AG09309 (cell line): ENCODE data around the gene RPGRIP1.

Experiments used
- DNase-seq: peaks from one replicate; pipeline ENCODE4 v3.0.0-alpha.2; 2010; ENCODE audit warnings: low read depth
- H3K4me3 ChIP-seq: 2 replicates; pipeline ENCODE4 v1.5.1; 2011; ENCODE audit warnings: mild to moderate bottlenecking, low read depth, low read length, moderate library complexity; ENCODE audit not compliant: control insufficient read depth
- TF ChIP-seq, protein P1 (sequence below): IDR thresholded peaks from 2 replicates; pipeline ENCODE4 v1.5.1; 2011; ENCODE audit warnings: mild to moderate bottlenecking, low read depth, low read length, inconsistent platforms; ENCODE audit not compliant: insufficient read depth, control insufficient read depth; ENCODE audit errors: missing control alignments

The RPGRIP1 gene

DNA sequence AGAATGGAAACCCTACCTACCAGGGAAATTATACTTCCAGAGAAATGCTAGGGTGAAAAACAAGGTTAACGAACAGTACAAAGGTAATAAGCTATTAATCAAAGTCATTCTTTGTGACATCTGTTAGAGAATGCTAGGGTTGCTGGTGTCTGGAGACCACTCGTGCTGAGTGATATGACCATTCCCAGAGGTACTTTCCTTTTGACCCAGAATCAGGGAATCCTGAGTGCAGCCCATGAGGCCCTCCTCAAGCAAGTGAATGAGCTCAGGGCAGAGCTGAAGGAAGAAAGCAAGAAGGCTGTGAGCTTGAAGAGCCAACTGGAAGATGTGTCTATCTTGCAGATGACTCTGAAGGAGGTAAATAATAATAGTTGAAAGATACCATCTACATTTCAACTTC, 31.7 kb downstream of the RPGRIP1 start:
- no peak overlapping the region for H3K4me3 ChIP-seq
- DNase-seq: no peak
- TF ChIP-seq, protein P1, sequence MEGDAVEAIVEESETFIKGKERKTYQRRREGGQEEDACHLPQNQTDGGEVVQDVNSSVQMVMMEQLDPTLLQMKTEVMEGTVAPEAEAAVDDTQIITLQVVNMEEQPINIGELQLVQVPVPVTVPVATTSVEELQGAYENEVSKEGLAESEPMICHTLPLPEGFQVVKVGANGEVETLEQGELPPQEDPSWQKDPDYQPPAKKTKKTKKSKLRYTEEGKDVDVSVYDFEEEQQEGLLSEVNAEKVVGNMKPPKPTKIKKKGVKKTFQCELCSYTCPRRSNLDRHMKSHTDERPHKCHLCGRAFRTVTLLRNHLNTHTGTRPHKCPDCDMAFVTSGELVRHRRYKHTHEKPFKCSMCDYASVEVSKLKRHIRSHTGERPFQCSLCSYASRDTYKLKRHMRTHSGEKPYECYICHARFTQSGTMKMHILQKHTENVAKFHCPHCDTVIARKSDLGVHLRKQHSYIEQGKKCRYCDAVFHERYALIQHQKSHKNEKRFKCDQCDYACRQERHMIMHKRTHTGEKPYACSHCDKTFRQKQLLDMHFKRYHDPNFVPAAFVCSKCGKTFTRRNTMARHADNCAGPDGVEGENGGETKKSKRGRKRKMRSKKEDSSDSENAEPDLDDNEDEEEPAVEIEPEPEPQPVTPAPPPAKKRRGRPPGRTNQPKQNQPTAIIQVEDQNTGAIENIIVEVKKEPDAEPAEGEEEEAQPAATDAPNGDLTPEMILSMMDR: no peak

DNA sequence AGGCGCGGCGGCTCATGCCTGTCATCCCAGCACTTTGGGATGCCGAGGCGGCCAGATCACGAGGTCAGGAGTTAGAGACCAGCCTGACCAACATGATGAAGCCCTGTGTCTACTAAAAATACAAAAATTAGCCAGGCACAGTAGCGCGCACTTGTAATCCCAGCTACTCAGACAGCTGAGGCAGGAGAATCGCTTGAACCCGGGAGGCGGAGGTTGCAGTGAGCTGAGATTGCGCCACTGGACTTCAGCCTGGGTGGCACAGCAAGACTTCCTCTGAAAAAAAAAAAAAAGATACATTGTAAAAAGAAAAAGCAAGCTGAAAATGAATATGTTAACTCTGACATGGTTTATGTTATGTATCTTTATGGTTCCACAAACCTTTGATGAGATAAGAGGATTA, 33.6 kb downstream of the RPGRIP1 start:
- H3K4me3 ChIP-seq: no peak overlapping the region
- TF ChIP-seq, protein P1: no peak
- DNase-seq: no peak

DNA sequence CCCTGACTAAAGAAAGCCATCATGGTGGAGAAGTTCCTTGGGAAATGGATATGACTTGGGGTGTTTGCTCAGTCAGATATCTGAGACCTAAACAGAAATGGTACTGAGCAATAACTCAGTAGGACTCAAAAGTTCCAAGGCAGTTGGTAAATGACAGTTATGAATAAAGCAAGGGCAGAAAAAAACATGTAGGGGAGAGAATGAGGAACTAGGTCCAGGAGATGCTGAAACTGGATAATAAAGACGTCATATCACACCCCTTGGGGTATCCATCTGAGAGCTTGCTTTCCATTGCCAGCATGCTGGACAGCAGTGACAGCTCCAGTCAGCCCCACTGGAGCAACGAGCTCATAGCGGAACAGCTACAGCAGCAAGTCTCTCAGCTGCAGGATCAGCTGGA, 37.5 kb downstream of the RPGRIP1 start:
- DNase-seq: no peak
- no peak overlapping the region for H3K4me3 ChIP-seq
- TF ChIP-seq, protein P1: no peak

DNA sequence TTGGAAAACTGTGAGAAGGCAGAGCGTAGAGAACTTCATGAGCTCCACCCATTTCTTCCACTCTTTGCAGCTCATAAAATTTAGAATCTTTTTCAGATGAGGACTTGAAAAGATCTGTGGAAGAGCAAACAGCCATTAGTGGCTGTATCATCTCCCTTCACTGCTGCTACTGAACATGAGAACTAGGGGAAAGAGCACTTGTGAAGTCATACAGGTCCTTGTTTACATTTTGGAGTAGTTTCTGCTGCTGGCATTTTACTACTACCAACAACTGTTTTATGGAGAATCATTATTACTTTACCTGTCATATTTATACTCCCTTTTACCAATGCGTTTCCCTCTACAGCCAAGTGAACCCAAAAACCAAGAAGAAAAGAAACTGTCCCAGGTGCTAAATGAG, 41.0 kb downstream of the RPGRIP1 start:
- DNase-seq: no peak
- TF ChIP-seq, protein P1: no peak
- H3K4me3 ChIP-seq: no peak overlapping the region

DNA sequence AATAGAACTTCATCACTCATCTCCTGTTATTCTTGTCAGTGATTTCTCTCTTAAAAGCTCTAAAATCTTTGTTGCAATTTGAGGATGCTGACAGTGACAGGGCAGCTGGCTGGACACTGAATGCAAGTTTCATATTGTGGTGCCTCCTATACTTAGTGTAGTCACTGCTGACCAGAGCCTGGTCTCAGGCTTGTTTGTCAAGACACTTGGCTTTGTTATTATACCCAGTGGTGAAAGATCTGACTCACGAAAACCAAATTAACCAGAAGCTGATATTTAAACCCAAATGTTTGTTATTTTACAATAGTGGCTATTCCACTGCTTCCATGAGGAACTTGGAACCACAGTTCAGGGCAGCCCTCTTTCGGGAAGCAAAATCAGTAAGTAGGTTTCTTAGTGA, 42.8 kb downstream of the RPGRIP1 start:
- DNase-seq: no peak
- H3K4me3 ChIP-seq: no peak overlapping the region
- TF ChIP-seq, protein P1: no peak

DNA sequence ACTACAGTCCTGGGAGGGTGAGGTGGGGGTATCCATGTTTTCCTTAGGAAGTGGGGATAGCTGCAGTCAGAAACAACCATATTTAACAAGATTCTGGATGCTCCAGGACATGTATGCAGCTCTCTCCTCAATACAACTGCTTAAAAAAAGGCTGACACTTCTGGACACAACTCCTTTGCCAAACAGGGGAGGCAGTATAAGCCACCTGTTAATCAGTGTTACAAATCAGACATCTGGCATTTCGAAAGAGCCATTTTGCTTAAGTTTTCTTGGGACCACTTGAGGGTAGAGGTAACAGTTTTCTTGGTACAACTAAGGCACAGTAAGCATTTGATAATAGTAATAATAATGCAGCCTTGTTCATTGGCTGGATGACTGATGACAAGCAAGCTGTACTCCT, 47.1 kb downstream of the RPGRIP1 start:
- DNase-seq: no peak
- TF ChIP-seq, protein P1: no peak
- H3K4me3 ChIP-seq: no peak overlapping the region
